Measurements from ENCODE around the gene NRG2. TPM values are rescaled to one million over a fixed set of nuclear protein-coding genes. Genes with fewer than 3 reads are reported as not detected.

Gene NRG2
- polyA plus RNA-seq, 2 of the 4 experiments (the other 2 are of a cell fraction) = 1.0 to 1.1 TPM

GRCh38 chr5:139964266-139964993 lies 78.7 kb downstream of the NRG2 start:
- ChIA-PET CTCF (interaction anchor here (0.6 to 11.2 kb wide), 7 partner anchors 7 to 189 kb away, joined by 3 to 361 read pairs (median 5); no protein-coding TSS in a partner anchor), POLR2A (no interaction called here)
- 86% methylated on average over 4 of the region's 4 CpGs for WGBS (ENCODE audit: missing lambda C conversion rate)
- ATAC-seq = no peak
- FAIRE-seq = no peak
- Histone ChIP-seq H3K27ac (no peak overlapping the region), H3K4me1 (no peaks in the 10 kb centered on the region), H3K9me3 (no peaks in the 10 kb centered on the region), H3K4me3 (no peak overlapping the region), H3K4me2 (no peak overlapping the region)
- no peak for DNase-seq (ENCODE audit: low read depth in 1 of 2, low spot score in 1 of 2)
- no peak for TF ChIP-seq EP300 (IDR thresholded peaks at IDR 0.05)
- no peak for TF ChIP-seq CHD4 (IDR thresholded peaks at IDR 0.05; ENCODE audit: borderline replicate concordance)
- no peak for TF ChIP-seq E2F6 (IDR thresholded peaks at IDR 0.05; ENCODE audit: borderline replicate concordance, low read depth)
- no peak for TF ChIP-seq RARB (CRISPR knock-in tag; IDR thresholded peaks at IDR 0.05)
- TF ChIP-seq POLR2AphosphoS2 (conservative IDR thresholded peaks at IDR 0.05; ENCODE audit: low read length) = no peak
- TF ChIP-seq KDM1A (IDR thresholded peaks at IDR 0.05; ENCODE audit: low read depth) = no peak
- TF ChIP-seq, protein P1, sequence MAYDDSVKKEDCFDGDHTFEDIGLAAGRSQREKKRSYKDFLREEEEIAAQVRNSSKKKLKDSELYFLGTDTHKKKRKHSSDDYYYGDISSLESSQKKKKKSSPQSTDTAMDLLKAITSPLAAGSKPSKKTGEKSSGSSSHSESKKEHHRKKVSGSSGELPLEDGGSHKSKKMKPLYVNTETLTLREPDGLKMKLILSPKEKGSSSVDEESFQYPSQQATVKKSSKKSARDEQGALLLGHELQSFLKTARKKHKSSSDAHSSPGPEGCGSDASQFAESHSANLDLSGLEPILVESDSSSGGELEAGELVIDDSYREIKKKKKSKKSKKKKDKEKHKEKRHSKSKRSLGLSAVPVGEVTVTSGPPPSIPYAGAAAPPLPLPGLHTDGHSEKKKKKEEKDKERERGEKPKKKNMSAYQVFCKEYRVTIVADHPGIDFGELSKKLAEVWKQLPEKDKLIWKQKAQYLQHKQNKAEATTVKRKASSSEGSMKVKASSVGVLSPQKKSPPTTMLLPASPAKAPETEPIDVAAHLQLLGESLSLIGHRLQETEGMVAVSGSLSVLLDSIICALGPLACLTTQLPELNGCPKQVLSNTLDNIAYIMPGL (CRISPR knock-in tag; IDR thresholded peaks at IDR 0.05; ENCODE audit: borderline replicate concordance) = no peak
- TF ChIP-seq SREBF2 (IDR thresholded peaks at IDR 0.05) = no peak
- no peak for TF ChIP-seq USF2 (IDR thresholded peaks at IDR 0.05)
- no peak for TF ChIP-seq CBX8 (IDR thresholded peaks at IDR 0.05)
- TF ChIP-seq NR3C1 (IDR thresholded peaks at IDR 0.05) = no peak
- no peak for TF ChIP-seq EHMT2 (IDR thresholded peaks at IDR 0.05; ENCODE audit: low read depth)
- no peak for TF ChIP-seq GATA3 (IDR thresholded peaks at IDR 0.05; ENCODE audit: borderline replicate concordance)
- TF ChIP-seq JUN (IDR thresholded peaks at IDR 0.05) = no peak
- no peak for TF ChIP-seq RAD21 (conservative IDR thresholded peaks at IDR 0.05 in 1 of 2, IDR thresholded peaks at IDR 0.05 in 1 of 2)
- TF ChIP-seq RCOR1 (IDR thresholded peaks at IDR 0.05; ENCODE audit: low read depth, low read length) = no peak
- TF ChIP-seq HEYL (CRISPR knock-in tag; IDR thresholded peaks at IDR 0.05) = no peak
- no peak for TF ChIP-seq KDM5A (IDR thresholded peaks at IDR 0.05)
- TF ChIP-seq JUNB (IDR thresholded peaks at IDR 0.05) = no peak

- ATAC-seq = no peak
Measured at GRCh38 chr5:139962445-139962844, 80.7 kb downstream of the NRG2 start.

More at GRCh38 chr5:139962445-139962844, 80.7 kb downstream of the NRG2 start:
- POLR2A ChIA-PET = no interaction called here
- no peaks in the 10 kb centered on the region for H3K9me3 ChIP-seq
- 24% methylated on average over 1 of the region's 1 CpG for WGBS (ENCODE audit: missing lambda C conversion rate)
- H3K4me1 ChIP-seq = no peaks in the 10 kb centered on the region
- no peak overlapping the region for H3K4me2 ChIP-seq
- FAIRE-seq (no peak), DNase-seq (ENCODE audit: low read depth in 1 of 2, low spot score in 1 of 2) (no peak)
- TF ChIP-seq ZFP36 (IDR thresholded peaks at IDR 0.05; ENCODE audit: borderline replicate concordance, partially characterized antibody) (no peak), CBX8 (IDR thresholded peaks at IDR 0.05) (no peak), TFCP2L1 (CRISPR knock-in tag; IDR thresholded peaks at IDR 0.05) (no peak)
- H3K4me3 ChIP-seq = no peak overlapping the region
- H3K27ac ChIP-seq = no peak overlapping the region
- CTCF ChIA-PET = interaction anchor here (1.6 to 1.9 kb wide), 2 partner anchors 12 to 175 kb away, joined by 6 to 7 read pairs; no protein-coding TSS in a partner anchor

Data from A549 (cell line).